ENCODE measurements around the gene FXN. TPM values are rescaled to one million over a fixed set of nuclear protein-coding genes. Genes with fewer than 3 reads are reported as not detected.

The FXN gene
- total RNA-seq, 2 experiments from 2014 or later = 6.9 to 36.1 TPM

DNA sequence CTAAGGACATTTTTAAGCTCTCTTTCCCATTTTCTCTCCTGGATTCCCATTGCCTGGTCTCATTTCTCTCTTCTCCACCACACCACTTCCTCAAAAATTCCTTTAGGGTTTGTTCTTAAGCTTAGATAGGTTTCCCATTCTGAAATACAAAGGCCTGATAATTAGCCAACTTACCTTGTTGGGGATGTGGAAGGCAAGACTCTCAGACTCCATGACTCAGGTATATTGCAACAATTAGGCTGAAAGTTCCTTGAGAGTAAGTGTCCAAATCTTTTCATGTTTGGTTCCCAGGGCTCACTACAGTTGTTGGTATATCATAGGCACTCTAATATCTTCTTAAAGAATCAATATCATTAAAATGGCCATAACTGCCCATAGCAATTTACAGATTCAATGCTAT, 43.6 kb downstream of the FXN start:
- no peaks in the 10 kb centered on the region for H3K9me2 ChIP-seq (ENCODE audit: insufficient read depth, low read length)
- H4K20me1 ChIP-seq (ENCODE audit: insufficient read depth, low read length) = no peaks in the 10 kb centered on the region
- POLR2A ChIA-PET = interaction anchor here (1.0 kb wide), 1 partner anchor 16 kb away, joined by 5 read pairs; no protein-coding TSS in a partner anchor
- no peak overlapping the region for H3K4me3 ChIP-seq (ENCODE audit: low read depth, low read length, poor library complexity, severe bottlenecking)
- CTCF ChIA-PET (ENCODE audit: unreplicated experiment) = no interaction called here
- no peak for DNase-seq (ENCODE audit: low spot score)
- intact Hi-C loops (cut with micrococcal nuclease; ENCODE audit: unreplicated experiment) = no loop called here
- no peaks in the 10 kb centered on the region for H3K4me1 ChIP-seq (ENCODE audit: insufficient read depth, low read length, poor library complexity, severe bottlenecking)
- H3K27ac ChIP-seq (ENCODE audit: low read depth, low read length, poor library complexity, severe bottlenecking) = no peak overlapping the region
- H3K79me2 ChIP-seq (ENCODE audit: insufficient read depth, low read depth, low read length) = no peaks in the 10 kb centered on the region
- BruUV-seq (replicated peaks) = no TSS peak
- H2AFZ ChIP-seq (ENCODE audit: low read length) = no peak overlapping the region
- H3K9me3 ChIP-seq (ENCODE audit: low read length) = no peaks in the 10 kb centered on the region
- TF ChIP-seq, protein P1, sequence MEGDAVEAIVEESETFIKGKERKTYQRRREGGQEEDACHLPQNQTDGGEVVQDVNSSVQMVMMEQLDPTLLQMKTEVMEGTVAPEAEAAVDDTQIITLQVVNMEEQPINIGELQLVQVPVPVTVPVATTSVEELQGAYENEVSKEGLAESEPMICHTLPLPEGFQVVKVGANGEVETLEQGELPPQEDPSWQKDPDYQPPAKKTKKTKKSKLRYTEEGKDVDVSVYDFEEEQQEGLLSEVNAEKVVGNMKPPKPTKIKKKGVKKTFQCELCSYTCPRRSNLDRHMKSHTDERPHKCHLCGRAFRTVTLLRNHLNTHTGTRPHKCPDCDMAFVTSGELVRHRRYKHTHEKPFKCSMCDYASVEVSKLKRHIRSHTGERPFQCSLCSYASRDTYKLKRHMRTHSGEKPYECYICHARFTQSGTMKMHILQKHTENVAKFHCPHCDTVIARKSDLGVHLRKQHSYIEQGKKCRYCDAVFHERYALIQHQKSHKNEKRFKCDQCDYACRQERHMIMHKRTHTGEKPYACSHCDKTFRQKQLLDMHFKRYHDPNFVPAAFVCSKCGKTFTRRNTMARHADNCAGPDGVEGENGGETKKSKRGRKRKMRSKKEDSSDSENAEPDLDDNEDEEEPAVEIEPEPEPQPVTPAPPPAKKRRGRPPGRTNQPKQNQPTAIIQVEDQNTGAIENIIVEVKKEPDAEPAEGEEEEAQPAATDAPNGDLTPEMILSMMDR (conservative IDR thresholded peaks at IDR 0.05; ENCODE audit: low read length) = no peak
- no peak for TF ChIP-seq EZH2phosphoT487 (IDR thresholded peaks at IDR 0.05; ENCODE audit: borderline replicate concordance, low read depth, low read length)
- H3K4me2 ChIP-seq (ENCODE audit: low read length) = no peak overlapping the region
- H3K36me3 ChIP-seq (ENCODE audit: insufficient read depth, low read length) = no peaks in the 10 kb centered on the region

DNA sequence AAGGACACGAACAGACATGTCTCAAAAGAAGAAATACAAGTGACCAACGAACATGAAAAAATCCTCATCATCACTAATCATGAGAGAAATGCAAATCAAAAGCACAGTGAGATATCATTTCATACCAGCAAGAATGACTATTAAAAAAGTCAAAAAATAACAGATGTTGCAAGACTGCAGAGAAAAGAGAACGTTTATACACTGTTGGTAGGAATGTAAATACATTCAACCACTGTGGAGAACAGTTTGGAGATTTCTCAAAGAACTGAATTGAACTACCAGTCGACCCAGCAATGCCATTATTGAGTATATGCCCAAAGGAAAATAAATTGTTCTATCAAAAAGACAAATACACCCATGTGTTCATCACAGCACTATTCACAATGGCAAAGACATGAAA, 45.7 kb downstream of the FXN start:
- Histone ChIP-seq H3K36me3 (ENCODE audit: insufficient read depth, low read length) (no peaks in the 10 kb centered on the region), H3K4me3 (ENCODE audit: low read depth, low read length, poor library complexity, severe bottlenecking) (no peak overlapping the region), H3K4me2 (ENCODE audit: low read length) (no peak overlapping the region), H2AFZ (ENCODE audit: low read length) (no peak overlapping the region), H4K20me1 (ENCODE audit: insufficient read depth, low read length) (no peaks in the 10 kb centered on the region), H3K9me2 (ENCODE audit: insufficient read depth, low read length) (no peaks in the 10 kb centered on the region), H3K9me3 (ENCODE audit: low read length) (no peaks in the 10 kb centered on the region), H3K4me1 (ENCODE audit: insufficient read depth, low read length, poor library complexity, severe bottlenecking) (no peaks in the 10 kb centered on the region), H3K79me2 (ENCODE audit: insufficient read depth, low read depth, low read length) (no peaks in the 10 kb centered on the region), H3K27ac (ENCODE audit: low read depth, low read length, poor library complexity, severe bottlenecking) (no peak overlapping the region)
- no TSS peak for BruUV-seq (replicated peaks)
- ChIA-PET CTCF (ENCODE audit: unreplicated experiment) (no interaction called here), POLR2A (no interaction called here)
- no peak for DNase-seq (ENCODE audit: low spot score)
- intact Hi-C loops (cut with micrococcal nuclease; ENCODE audit: unreplicated experiment) = no loop called here
- TF ChIP-seq, protein P1 (conservative IDR thresholded peaks at IDR 0.05; ENCODE audit: low read length) = no peak
- TF ChIP-seq EZH2phosphoT487 (IDR thresholded peaks at IDR 0.05; ENCODE audit: borderline replicate concordance, low read depth, low read length) = no peak

DNA sequence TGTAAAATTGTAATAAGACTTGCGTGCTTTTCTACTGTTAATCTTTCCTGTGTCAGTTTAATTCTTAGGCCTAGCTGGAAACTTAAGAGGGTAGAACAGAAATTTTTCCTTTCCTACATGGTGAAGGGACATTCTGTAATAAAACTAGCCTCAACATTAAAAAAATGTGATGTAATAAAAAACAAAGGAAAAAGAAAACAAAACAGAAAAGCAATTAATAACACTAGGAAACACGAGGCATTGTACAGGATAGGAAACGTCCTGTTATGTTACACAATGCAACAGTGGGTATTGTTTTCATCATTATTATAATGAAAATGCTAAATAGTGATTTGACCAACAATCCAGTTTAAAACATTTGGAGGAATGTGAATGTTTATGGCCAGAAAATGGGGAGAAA, 47.8 kb downstream of the FXN start:
- ChIA-PET CTCF (ENCODE audit: unreplicated experiment) (no interaction called here), POLR2A (interaction anchor here (0.6 to 0.7 kb wide), 2 partner anchors 9 to 140 kb away, joined by 3 to 4 read pairs; no protein-coding TSS in a partner anchor)
- Histone ChIP-seq H3K79me2 (ENCODE audit: insufficient read depth, low read depth, low read length) (no peaks in the 10 kb centered on the region), H3K9me2 (ENCODE audit: insufficient read depth, low read length) (no peaks in the 10 kb centered on the region), H3K4me3 (ENCODE audit: low read depth, low read length, poor library complexity, severe bottlenecking) (no peak overlapping the region), H3K27ac (ENCODE audit: low read depth, low read length, poor library complexity, severe bottlenecking) (no peak overlapping the region), H4K20me1 (ENCODE audit: insufficient read depth, low read length) (no peaks in the 10 kb centered on the region), H3K4me1 (ENCODE audit: insufficient read depth, low read length, poor library complexity, severe bottlenecking) (no peaks in the 10 kb centered on the region), H3K9me3 (ENCODE audit: low read length) (no peaks in the 10 kb centered on the region), H3K36me3 (ENCODE audit: insufficient read depth, low read length) (no peaks in the 10 kb centered on the region), H3K4me2 (ENCODE audit: low read length) (no peak overlapping the region), H2AFZ (ENCODE audit: low read length) (no peak overlapping the region)
- intact Hi-C loops (cut with micrococcal nuclease; ENCODE audit: unreplicated experiment) = no loop called here
- TF ChIP-seq, protein P1 (conservative IDR thresholded peaks at IDR 0.05; ENCODE audit: low read length) = no peak
- TF ChIP-seq EZH2phosphoT487 (IDR thresholded peaks at IDR 0.05; ENCODE audit: borderline replicate concordance, low read depth, low read length) = no peak
- no TSS peak for BruUV-seq (replicated peaks)
- DNase-seq (ENCODE audit: low spot score) = no peak
